B cell (primary cell): ENCODE measurements around the gene NR6A1. TPM values are rescaled to one million over a fixed set of nuclear protein-coding genes. Genes with fewer than 3 reads are reported as not detected.

ENCODE experiments used
- ATAC-seq: fragments of 200-7000 bp; cut with Tn5 transposase; one replicate; pipeline ENCODE4 v1.10.0; 2021; ENCODE audit warnings: low read depth, mild to moderate bottlenecking, moderate number of reproducible peaks, moderate library complexity
- CTCF ChIA-PET: fragments of 350-600 bp; sonication (Branson Sonifier 250); formaldehyde crosslinking; loops from one replicate; lab custom pipeline; 2021; ENCODE audit warnings: antibody characterized with exemption, inconsistent platforms; lab: Charles Lee
- POLR2A ChIA-PET: fragments of 350-600 bp; sonication (Branson Sonifier 250); formaldehyde crosslinking; loops from one replicate; lab custom pipeline; 2021; ENCODE audit warnings: antibody characterized with exemption; lab: Charles Lee
- DNase-seq: peaks from one replicate; pipeline ENCODE4 v3.0.0; 2013
- H2AFZ ChIP-seq: 2 replicates; pipeline ENCODE4 v1.6.1; 2012; ENCODE audit warnings: mild to moderate bottlenecking, low read depth, low read length; ENCODE audit not compliant: insufficient read depth, poor library complexity, severe bottlenecking
- H3K27ac ChIP-seq, 2 donors: 1 replicate in 1 of 2; 2 replicates in 1 of 2; pipeline ENCODE4 v1.5.1; 2012 to 2013; ENCODE audit warnings: low read length in 2 of 2, mild to moderate bottlenecking in 2 of 2, moderate library complexity in 1 of 2
- H3K27me3 ChIP-seq, 4 experiments: fragments of 200-600 bp in 1 of 4; sonication (generic) in 1 of 4; replicated peaks in 1 of 4; 1 replicate in 2 of 4; 2 replicates in 2 of 4; pipeline versions ENCODE4 v1.6.1 to v1.7.0; 2013 to 2016; ENCODE audit warnings: low read length in 3 of 4, mild to moderate bottlenecking in 2 of 4, mixed read lengths in 1 of 4, moderate library complexity in 1 of 4; ENCODE audit not compliant: insufficient read depth in 4 of 4, control insufficient read depth in 3 of 4; ENCODE audit errors: control extremely low read depth in 1 of 4
- H3K36me3 ChIP-seq, 2 experiments: replicated peaks in 1 of 2; 1 replicate in 1 of 2; 2 replicates in 1 of 2; pipeline versions ENCODE4 v1.6.1 to v1.7.1; 2013; ENCODE audit warnings: low read length in 1 of 2; ENCODE audit not compliant: insufficient read depth in 2 of 2, control insufficient read depth in 1 of 2; ENCODE audit errors: control extremely low read depth in 1 of 2, extremely low read depth in 1 of 2
- H3K4me1 ChIP-seq, 2 donors: fragments of 200-600 bp in 1 of 2; sonication (generic) in 1 of 2; 1 replicate in 1 of 2; 2 replicates in 1 of 2; pipeline versions ENCODE4 v1.5.1 to v1.6.1; 2013 to 2017; ENCODE audit warnings: low read length in 2 of 2; ENCODE audit not compliant: control insufficient read depth in 2 of 2, insufficient read depth in 2 of 2
- H3K4me2 ChIP-seq: replicated peaks from 2 replicates; pipeline ENCODE3; 2012; ENCODE audit warnings: mild to moderate bottlenecking, low read depth, low read length; ENCODE audit not compliant: poor library complexity, severe bottlenecking
- H3K4me3 ChIP-seq, 5 experiments: fragments of 200-600 bp in 1 of 5; sonication (generic) in 1 of 5; 1 replicate in 3 of 5; 2 replicates in 2 of 5; pipeline versions ENCODE4 v1.5.1 to v1.7.0; 2011 to 2016; ENCODE audit warnings: low read length in 4 of 5, mild to moderate bottlenecking in 4 of 5, low read depth in 2 of 5, control low read depth in 1 of 5, moderate library complexity in 1 of 5; ENCODE audit not compliant: insufficient read depth in 1 of 5; ENCODE audit errors: control extremely low read depth in 1 of 5, extremely low read depth in 1 of 5
- H3K79me2 ChIP-seq: fragments of 200-600 bp; sonication (generic); one replicate; pipeline ENCODE4 v1.6.0; 2016; ENCODE audit warnings: low read length; ENCODE audit not compliant: control insufficient read depth, insufficient read depth
- H3K9ac ChIP-seq: fragments of 200-600 bp; sonication (generic); 2 replicates; pipeline ENCODE4 v1.6.1; 2017; ENCODE audit warnings: mild to moderate bottlenecking, low read length, moderate library complexity
- H3K9me3 ChIP-seq, 3 donors: one replicate each; pipeline versions ENCODE4 v1.6.1 to v1.7.1; 2013; ENCODE audit warnings: low read length in 2 of 3; ENCODE audit not compliant: control insufficient read depth in 2 of 3, insufficient read depth in 1 of 3; ENCODE audit errors: control extremely low read depth in 1 of 3
- H4K20me1 ChIP-seq: 2 replicates; pipeline ENCODE4 v1.6.0; 2012; ENCODE audit warnings: mild to moderate bottlenecking, low read length; ENCODE audit not compliant: insufficient read depth, control insufficient read depth, poor library complexity, severe bottlenecking
- H3K27ac Mint-ChIP-seq: one replicate; pipeline ENCODE4 v1.8.0; 2021; ENCODE audit warnings: mixed read lengths
- H3K27me3 Mint-ChIP-seq: one replicate; pipeline ENCODE4 v1.8.0; 2021; ENCODE audit warnings: mixed read lengths
- H3K4me1 Mint-ChIP-seq: one replicate; pipeline ENCODE4 v1.8.0; 2021; ENCODE audit warnings: mixed read lengths
- H3K4me3 Mint-ChIP-seq: one replicate; pipeline ENCODE4 v1.8.0; 2021; ENCODE audit warnings: mixed read lengths
- H3K9me3 Mint-ChIP-seq: one replicate; pipeline ENCODE4 v1.8.0; 2022; ENCODE audit warnings: mixed read lengths; ENCODE audit not compliant: insufficient read depth
- EZH2 ChIP-seq: IDR thresholded peaks from 2 replicates; pipeline ENCODE4 v1.6.1; 2012; ENCODE audit warnings: borderline replicate concordance, low read depth, mild to moderate bottlenecking, moderate library complexity, low read length; ENCODE audit not compliant: insufficient read depth, poor library complexity, severe bottlenecking
- WGBS: methylation state at CpG from one replicate; pipeline ENCODE4 v1.1.5; 2013; ENCODE audit warnings: missing lambda C conversion rate; ENCODE audit not compliant: insufficient coverage; 5-methylcytosine and 5-hydroxymethylcytosine counted together
- intact Hi-C: fragments of 100-400 bp; cut with micrococcal nuclease; formaldehyde crosslinking; loops from one replicate; pipeline ENCODE4 v1.10.0; 2022
- polyA plus RNA-seq: library from polyadenylated mRNA; depleted of rRNA; stranded (reverse); fragments of >200 nt; gene quantifications from 2 replicates; pipeline ENCODE4 v1.2.3, GENCODE V29; 2012
- total RNA-seq, 2 donors: library from RNA; stranded (reverse); fragments of 120-200 nt in 1 of 2; gene quantifications; 1 replicate in 1 of 2; 2 replicates in 1 of 2; pipeline versions ENCODE4 v1.2.3 to v1.2.4, GENCODE V29; 2013 to 2022
- TF ChIP-seq, protein P1 (sequence below): fragments of 200-600 bp; IDR thresholded peaks from one replicate; pipeline ENCODE4 v1.8.0; 2022; ENCODE audit warnings: antibody characterized with exemption, mild to moderate bottlenecking

Gene NR6A1
- total and polyA plus RNA-seq, 2 donors (not counting 1 experiment from before 2014, with no cell fraction given) = 0.09 to 0.67 TPM

- intact Hi-C loops = no loop called here
- ATAC-seq (no peak), DNase-seq (no peak)
- H3K27me3 ChIP-seq = no peaks in the 10 kb centered on the region
- no peak overlapping the region for H3K4me2 ChIP-seq
- H3K79me2 ChIP-seq = no peaks in the 10 kb centered on the region
- Mint-ChIP-seq H3K4me1 (no peaks in the 10 kb centered on the region), H3K27me3 (no peaks in the 10 kb centered on the region), H3K4me3 (no peak overlapping the region), H3K27ac (no peak overlapping the region), H3K9me3 (no peaks in the 10 kb centered on the region)
- H3K4me3 ChIP-seq = no peak overlapping the region
- no peak overlapping the region for H3K9ac ChIP-seq
- TF ChIP-seq, protein P1, sequence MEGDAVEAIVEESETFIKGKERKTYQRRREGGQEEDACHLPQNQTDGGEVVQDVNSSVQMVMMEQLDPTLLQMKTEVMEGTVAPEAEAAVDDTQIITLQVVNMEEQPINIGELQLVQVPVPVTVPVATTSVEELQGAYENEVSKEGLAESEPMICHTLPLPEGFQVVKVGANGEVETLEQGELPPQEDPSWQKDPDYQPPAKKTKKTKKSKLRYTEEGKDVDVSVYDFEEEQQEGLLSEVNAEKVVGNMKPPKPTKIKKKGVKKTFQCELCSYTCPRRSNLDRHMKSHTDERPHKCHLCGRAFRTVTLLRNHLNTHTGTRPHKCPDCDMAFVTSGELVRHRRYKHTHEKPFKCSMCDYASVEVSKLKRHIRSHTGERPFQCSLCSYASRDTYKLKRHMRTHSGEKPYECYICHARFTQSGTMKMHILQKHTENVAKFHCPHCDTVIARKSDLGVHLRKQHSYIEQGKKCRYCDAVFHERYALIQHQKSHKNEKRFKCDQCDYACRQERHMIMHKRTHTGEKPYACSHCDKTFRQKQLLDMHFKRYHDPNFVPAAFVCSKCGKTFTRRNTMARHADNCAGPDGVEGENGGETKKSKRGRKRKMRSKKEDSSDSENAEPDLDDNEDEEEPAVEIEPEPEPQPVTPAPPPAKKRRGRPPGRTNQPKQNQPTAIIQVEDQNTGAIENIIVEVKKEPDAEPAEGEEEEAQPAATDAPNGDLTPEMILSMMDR = no peak
- no peak for TF ChIP-seq EZH2
- WGBS = 92% methylated on average over 4 of the region's 5 CpGs
- POLR2A ChIA-PET = no interaction called here
- CTCF ChIA-PET = no interaction called here
- no peaks in the 10 kb centered on the region for H3K4me1 ChIP-seq
- no peaks in the 10 kb centered on the region for H3K36me3 ChIP-seq
- H2AFZ ChIP-seq = no peak overlapping the region
- no peaks in the 10 kb centered on the region for H4K20me1 ChIP-seq
- no peaks in the 10 kb centered on the region for H3K9me3 ChIP-seq
- H3K27ac ChIP-seq = no peak overlapping the region
These were observed 85.9 kb downstream of the NR6A1 start for GRCh38 chr9:124685217-124685616.

DNA sequence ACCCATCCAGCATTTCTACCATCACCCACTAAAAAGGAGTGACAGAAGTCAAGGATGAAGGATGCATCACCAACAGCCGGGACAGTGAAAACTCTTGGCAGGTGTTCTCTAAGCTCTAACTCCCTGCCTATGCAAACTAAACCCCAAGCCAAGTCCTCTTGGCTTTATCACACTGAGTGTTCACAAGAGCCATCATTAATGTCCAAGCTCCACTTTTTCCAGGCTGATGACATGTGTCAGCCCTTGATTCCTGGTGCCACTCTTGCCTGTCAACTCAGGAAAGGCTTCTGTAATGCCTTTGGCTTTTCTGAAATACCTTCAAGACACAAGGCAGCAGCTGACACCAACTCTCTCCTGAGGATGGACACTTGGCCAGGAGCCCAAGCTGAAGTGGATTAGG lies 86.9 kb downstream of the NR6A1 start:
- Histone ChIP-seq H3K9me3 (no peaks in the 10 kb centered on the region), H3K27me3 (no peaks in the 10 kb centered on the region), H2AFZ (no peak overlapping the region), H3K79me2 (no peaks in the 10 kb centered on the region), H3K4me2 (no peak overlapping the region), H4K20me1 (no peaks in the 10 kb centered on the region), H3K4me3 (no peak overlapping the region), H3K4me1 (no peaks in the 10 kb centered on the region), H3K27ac (no peak overlapping the region), H3K36me3 (no peaks in the 10 kb centered on the region), H3K9ac (no peak overlapping the region)
- TF ChIP-seq, protein P1 = no peak
- no peak for TF ChIP-seq EZH2
- Mint-ChIP-seq H3K4me3 (no peak overlapping the region), H3K9me3 (no peaks in the 10 kb centered on the region), H3K27ac (no peak overlapping the region), H3K27me3 (no peaks in the 10 kb centered on the region), H3K4me1 (no peaks in the 10 kb centered on the region)
- 100% methylated on average over 1 of the region's 1 CpG for WGBS
- ATAC-seq = no peak
- DNase-seq = no peak
- intact Hi-C loops = no loop called here
- ChIA-PET POLR2A (no interaction called here), CTCF (no interaction called here)
